NCI-H748 (cell line): ENCODE results near the gene APBA2.

Experiments
- DNase-seq: peaks from one replicate; lab custom pipeline; 2025; ENCODE audit not compliant: unreplicated experiment; lab: John Stamatoyannopoulos, UW

Gene APBA2

DNA sequence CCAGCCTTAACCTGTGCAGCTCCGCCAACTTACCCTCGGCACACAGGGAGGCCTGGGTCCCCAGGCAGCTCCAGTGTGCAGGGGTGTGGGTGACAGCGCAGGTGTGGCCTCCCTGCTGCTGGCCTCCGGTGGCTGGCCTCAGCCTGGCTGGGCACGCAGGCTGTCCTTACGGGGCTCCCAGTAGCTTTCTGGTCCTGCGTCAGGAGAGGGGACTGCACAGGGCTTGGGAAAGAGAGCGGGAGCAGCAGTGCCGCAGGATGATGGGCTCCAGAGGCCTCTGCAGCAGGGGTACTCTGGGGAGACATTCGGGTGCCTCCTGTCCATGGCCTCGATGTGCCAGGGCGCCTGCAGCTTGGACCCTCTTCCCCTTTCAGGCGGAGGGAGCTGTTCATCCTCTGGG, 9.4 kb downstream of the APBA2 start:
- no peak for DNase-seq

DNA sequence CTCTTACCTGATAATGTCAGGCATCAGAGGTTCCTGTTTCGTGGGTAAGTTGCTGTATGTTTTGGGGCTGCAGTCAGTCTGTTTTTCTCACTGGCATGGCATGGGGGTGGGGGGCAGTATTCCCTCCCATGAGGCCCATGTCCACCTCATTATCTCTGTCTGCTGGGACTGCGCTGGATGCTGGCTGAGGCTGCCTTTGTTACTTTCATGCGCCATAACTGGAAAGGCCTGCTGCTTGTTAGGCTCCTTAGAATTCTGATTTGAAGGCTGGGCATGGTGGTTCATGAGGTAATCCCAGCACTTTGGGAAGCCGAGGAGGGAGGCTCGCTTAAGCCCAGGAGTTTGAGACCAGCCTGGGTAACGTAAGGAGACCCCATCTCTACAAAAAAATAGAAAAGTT, 9.8 kb downstream of the APBA2 start:
- DNase-seq, result no peak

DNA sequence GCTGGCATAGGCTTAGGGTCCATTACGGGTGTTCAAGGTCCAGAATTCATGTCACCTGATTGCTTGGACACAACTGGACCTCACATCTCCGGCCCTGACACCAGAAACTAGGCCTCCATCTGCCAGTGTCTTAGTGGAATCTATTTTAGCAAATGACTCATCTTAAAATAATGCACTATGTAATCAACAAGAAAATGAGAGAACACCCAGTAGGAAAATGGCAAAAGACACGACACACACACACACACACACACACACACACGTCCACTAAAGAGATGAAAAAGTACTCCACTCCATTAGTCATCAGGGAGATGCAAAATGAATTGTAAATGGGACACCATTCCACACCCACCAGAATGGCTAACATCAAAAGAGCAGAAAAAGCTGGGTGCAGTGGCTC, 11.2 kb downstream of the APBA2 start:
- no peak for DNase-seq

DNA sequence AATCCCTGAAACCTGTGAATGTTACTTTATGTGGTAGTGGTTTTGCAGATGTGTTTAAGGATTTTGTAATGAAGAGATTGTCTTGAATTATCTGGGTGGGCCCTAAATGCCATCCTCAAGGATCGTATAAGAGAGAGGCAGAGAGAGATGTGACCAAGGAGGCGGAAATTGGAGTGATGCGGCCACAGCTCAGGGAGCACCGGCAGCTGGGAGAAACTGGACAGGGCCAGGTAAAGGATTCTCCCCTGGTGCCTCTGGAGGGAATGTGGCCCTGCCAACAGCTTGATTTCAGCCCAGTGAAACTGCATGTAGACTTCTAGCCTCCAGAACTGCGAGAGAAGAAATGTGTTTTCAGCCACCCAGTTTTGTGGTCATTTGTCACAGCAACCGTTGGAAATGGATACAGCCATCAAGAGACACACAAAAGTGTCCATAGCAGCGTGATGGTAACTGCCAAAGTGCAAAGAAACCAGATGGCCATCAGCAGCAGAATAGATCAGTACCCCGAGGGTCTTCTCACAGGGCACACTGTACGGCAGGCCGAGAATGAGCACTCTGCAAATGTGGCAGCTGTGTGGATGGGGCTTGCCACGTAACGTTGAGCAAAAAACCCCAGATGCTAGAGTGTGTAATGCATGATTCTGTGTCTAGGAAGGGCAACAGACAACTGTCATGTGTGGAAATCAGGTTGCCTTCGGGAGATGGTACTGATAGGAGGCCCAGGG, 12.2 kb downstream of the APBA2 start:
- no peak for DNase-seq

DNA sequence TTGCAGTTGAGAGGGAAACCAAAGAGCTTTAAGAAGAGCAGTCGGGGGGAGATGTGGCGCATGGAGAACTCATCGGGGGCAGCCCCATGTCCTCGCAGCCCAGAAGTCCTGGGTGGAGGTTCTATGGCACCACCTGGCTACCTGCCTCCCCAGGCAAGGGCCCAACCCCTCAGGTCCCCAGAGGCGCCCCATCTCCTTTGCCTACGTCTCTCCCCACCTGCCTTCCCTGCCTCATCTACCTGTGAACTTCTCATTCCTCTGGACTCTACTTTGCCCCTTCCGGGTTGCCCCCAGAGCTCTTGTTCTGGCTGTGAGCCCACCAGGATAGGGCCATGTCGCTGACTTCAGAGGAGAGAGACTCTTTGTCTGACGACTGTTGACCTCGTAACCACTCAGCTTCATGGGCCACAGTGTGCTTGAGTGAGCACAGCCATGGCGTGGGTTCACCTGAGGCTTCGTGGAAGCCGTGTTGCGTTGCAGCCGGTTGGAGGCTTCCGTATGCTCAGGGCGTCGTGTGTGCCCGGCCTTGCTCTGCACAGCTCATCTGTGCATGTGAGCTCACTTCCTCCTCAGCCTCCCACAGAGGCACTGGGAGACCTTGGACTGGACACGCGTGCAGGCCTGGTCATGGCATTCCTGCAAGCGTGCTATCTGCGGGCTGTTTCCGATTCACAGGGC, 13.4 kb downstream of the APBA2 start:
- no peak for DNase-seq

DNA sequence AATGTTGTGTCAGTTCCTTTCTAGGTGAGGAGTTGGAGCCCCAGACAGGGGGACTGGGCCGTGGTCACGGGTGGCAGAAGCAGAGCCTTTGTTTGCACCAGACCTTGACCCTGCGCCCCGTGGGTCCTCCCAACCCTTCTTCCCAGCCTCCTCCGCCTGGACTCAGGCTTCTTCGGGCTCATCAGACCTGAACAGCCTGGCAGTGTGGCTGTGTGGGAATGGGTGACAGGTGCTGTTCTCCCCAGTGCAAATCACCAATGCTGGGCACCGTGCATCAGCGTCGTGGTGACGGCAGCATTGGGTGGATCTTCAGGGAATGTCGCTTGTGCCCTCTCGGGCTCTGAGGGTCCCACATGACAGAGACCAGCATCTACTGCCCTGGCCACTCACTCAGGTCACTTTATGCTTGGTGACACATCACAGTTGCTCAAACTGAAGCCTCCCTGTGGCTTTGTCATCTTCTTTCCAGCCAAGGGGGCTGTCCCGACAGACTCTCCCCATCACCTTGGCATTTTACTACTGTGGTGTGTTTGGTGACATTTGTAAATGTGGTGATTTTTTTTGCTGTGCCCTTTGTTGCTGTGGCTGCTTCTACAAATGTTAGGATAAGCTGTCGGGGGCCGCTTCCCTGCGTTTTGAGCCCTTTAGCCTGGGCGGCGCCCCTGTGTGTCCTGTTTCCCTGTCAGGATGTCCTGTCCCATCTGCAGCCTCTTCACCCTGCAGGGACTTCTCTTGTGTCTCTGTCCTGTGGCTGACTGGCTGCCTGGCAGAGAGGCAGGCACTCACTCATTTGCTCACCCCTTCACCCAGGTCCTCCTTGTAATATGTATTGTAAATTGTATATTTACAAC, 14.5 kb downstream of the APBA2 start:
- DNase-seq, result no peak

DNA sequence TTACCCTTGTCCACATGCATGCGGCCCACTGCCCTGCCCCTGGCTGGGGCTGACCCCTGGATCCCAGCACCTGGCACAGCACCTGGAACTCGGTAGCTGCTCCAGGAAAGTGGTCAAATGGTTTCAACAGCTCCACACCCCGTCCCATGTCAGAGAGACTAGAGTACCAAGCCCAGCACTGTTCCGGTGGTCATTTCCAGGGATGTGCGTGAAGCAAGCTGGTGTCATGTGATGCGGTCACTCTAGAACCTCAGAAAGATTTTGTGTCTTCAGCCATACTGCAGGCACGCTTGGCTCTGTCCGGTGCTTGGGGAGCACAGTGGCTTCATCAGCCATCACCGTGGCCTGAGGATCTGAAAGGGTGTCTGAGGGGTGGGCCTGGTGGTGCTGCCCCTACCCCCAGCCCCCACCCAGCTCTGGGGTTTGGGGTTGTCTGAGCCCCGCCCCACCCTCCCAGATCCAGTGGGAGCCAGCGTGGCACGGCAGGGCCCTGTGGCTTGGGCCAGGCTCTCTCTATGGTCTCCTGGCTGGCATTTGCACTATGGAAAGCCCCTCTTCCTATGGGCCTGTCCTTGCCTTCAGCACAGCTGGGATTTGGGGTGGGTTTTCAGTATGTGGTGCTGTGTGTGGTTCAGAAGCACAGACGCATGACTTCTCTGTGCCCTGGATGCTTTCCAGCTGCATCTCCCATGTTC, 15.3 kb downstream of the APBA2 start:
- no peak for DNase-seq

DNA sequence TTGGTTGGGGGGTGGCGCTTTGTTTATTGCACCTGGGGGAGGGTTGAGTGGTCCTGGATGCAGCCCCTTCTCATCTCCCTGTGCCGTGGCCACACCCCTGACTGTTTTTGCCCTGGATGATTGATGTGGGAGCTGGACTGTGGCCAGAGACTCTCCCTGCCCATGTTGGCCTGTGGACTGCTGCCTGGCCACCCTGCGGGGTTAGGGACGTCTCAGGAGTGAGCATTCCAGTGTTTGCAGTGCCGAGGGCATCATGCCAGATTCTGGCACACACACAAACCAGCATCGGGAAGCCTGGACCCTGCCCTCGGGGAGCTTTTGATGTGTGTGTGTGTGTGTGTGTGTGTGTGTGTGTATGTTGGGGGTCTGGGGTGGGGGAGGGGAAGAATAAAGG, 15.8 kb downstream of the APBA2 start:
- DNase-seq, result no peak

DNA sequence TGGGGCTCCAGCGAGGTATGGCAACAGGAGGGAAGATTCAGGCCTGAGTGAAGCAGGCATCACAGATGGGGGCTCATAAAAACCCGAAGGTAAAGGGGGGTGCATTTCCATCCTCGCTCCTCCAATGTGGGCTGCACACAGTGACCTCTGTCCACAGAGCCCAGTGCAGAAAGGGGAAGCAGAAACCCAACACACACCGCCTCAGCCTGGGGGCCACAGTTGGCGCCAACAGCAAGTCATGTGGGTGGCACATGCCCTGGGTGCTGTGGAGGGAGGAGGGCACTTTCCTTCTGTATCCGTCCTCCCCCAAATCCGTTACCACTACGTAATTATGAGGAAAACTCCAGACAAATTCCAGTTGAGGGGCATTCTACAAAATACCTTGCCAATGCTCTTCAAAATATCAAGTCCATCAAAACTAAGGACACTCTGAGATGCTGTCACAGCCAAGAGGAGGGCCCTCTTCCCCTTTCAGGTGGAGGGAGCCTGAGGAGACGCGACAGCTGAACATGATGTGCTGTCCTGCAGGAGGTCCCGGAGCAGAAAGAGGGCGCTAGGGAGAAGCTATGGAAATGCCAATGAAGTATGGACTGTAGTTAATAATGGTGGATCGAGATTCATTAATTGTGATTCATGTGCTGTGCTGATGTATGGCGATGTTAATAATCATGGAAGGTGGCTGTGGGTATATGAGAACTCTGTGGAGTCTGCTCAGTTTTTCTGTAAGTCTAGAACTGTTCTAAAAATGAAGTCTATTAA, 16.4 kb downstream of the APBA2 start:
- DNase-seq, result peak; percentile 19

DNA sequence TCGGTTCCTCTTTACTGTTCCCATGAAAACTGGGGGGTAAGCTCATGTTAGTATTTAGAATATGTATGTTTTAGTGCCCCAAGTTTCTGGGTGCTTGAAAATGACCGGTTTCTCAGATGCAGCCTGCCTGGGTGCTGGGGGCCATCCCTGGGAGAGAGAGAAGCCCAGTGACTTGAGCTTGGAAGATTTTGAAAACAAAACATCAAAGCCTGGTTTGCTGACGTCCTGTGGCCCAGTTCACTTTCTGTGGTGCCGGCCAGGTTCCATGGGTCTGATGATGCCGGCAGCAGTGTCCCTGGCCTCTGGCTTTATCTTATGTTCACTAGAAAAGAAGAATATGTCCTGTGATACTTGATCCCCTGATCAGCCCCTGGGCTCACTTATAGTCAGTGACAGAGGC, 17.1 kb downstream of the APBA2 start:
- no peak for DNase-seq

DNA sequence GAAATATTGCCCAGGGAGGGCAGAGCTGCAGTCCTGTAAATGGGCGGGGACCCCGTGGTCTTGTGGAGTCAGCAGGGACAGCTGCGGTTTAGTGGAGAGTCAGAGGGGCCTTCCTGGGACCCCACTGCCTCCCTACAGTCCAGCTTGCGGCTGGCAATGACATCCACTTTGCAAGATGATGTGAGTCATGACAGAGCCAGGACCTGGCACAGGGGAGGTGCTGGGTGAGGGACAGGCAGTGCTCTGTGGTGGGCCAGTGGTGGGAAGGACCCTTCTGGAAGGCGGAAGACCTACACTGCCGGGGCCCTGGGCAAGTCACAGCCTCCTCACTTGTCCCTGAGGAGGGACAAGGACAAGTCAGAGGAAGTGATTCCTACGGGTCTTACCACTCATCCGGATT, 17.8 kb downstream of the APBA2 start:
- no peak for DNase-seq

DNA sequence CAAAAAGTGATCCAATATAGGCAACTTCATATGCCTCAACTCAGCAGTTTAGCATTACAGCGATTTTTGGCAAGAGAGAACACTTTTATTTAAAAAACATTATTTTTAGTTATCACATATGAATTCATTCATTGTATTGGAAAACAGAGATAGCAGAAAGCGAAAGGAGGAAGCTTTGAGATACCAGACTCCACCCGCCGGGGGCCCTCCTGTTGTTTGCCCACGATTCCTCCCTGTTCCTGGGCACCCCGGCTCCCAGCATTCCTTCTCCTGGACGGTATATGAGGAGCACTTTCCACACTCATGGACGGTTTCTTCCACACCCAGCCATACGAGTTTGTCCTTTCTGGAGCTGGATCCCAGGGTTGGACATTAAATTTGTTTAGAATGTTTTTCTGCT, 18.2 kb downstream of the APBA2 start:
- no peak for DNase-seq

DNA sequence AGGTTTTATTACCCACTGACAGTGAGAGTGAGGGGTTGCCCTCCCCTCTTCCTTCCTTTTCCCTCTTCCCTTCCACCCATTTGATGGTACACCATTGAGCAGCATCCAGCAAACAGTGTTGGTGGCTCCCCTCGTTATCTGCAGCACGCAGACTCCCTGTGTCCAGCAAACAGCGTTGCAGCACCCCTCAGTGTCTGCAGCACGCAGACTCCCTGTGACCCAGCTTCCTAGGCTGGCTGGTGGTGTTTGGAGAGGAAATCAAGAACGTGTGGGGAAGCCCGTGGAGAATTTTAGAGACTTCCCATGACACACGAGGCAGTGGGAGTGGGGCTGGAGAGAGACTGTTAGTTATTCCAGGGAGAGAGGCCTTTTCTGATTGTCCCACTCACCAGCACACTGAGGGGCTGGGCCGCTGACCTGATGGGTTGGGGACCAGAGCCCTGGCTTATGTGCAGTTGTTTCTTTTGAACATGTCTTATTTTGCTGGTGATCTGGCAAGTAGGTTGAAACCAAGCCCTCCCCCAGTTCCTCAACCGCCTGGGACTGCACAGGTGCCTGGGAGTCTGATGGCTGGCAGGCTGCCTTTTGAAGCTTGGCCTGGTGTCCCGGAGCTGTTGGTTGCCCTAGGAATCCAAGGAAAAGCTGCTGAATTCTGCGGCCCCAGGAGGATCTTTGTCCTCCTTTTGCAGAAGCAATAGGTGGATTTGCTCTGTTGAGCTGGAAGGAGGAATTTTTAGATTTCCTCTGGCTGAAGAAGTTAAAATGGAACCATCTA, 19.0 kb downstream of the APBA2 start:
- no peak for DNase-seq

DNA sequence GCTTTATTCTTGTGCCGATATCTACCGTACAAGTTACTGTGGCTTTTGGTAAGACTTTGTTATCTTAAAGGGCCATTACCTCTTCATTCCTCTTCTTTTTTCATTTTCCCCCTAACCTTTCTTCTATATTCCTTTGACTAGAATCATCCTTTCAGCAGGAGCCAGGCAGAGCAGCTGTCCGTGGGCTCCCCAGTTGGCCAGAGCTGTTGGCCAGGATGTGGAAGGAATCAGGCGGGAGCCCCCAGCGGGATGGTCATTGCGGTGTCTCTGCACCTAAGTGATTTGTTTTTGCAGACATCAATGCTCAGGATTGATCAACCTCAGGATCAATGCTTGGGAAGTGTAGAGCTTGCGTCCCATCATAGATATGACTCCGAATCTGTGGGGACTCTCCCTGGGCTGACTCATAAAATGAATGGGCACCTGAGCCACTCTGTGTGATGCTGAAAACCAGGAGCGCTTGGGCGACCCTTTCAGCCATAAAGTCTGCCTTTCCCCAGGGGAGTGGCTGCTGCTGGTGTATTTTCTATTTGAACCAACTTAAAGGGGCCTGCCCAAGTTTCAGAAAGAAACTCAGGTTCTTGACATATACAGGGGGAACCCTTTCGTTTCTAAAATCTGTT, 21.7 kb downstream of the APBA2 start:
- DNase-seq, result no peak

DNA sequence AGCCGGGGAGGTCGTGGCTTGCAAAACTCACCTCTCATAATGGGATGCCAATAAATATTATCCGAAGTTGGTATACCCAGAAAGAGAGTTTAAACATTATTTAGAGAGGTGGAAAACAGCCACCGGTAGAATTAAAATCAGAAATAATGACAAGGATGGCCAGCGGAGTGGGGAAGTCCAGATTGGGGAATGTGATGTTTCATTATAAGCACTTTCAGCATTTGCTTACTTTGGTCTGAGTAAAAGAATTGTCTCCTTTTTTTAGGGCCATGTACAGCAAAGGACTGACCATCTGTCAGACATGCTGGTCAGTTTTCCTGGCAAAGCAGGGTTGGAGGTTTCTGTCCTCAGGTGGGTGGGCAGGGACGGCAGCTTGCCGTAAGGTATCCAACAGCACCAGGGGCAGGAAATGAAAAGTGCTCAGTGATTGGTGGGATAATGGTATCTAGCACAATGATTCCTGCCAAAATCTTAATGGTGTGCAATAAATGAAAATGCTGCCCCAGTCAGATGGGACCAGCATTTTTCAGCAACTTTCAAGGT, 24.3 kb downstream of the APBA2 start:
- no peak for DNase-seq

DNA sequence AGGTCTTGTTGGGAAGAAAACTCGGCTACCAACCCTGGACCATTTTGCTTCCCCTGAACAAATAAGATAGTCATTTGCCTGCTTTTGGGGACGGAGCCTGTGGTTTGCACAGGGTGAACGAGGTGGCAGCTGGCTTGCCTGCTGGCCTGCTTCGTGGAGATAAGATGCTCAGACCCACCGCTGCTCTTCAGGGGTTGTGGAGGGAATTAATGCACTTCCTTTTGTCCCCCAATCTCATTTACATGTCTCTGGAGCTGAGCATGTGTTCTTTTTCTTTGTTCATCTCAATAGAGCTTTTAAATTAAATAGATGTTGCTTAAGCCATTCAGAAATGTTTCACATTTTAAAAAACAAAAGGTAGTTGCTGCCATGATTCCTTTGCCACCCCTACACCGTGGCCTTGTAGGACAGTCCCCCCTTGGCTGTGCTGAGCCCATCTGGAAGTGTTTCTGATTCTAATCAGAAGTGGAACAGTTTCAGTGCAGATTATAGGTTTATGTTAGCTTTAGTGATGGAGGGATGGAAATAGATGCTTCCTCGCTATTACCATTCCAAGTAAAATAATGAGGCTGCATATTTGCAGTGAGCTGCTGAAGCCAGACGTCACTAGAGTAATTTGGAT, 25.6 kb downstream of the APBA2 start:
- DNase-seq, result no peak

DNA sequence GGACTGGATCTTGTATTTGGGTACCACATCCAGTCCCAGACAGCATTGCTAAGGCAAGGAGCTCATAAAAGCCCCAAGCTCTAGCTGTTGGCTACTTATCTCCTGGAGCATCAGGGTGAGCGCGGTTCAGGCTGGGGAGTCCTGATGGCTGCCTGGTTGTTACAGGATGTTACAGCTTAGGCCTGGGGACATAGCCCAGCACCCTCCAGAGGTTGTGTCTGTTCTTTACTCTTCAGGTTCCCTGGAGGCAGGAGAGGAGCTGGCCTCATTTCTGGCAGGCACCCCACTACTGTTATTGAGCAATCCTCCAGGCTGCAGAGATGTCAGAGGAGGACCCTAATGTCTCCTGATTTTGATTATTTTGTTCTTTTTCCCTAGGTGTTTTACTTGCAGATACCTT, 26.6 kb downstream of the APBA2 start:
- no peak for DNase-seq

DNA sequence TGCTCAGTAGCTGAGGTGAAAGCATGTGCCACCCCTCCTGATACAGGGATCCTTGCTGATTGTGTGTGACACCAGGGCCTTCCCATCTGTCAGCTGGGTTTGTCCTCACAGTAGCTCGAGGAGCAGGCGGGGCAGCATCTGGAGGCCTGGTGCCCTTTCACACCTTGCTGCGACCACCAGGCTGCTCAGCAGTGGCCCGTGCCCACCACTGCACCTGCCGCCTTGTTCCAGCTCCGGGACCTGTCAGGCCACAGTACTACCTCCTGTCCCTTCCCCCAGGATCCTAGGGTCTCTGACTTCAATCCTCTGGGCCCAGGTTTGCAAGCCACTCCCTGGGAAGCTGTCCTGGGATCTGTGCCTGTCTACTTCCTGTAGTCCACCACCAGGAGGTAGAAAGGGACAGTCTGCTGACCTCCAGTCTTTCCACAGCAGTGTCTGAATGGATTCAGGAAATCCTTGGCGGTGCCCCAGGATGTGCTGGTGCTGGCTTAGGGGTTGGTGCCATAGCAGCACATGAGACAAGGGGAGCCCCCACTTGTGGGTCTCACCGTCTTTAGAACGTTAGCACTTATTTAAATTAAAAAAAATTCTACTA, 27.5 kb downstream of the APBA2 start:
- DNase-seq, result no peak
